ENCODE measurements around the gene ZNF143.

- no peak for TF ChIP-seq CTCF (IDR thresholded peaks at IDR 0.05)
- no peak for TF ChIP-seq POLR2A (IDR thresholded peaks at IDR 0.05)
Observed at GRCh38 chr11:9573775-9574621, 113.2 kb downstream of the ZNF143 start.

Data from uterus (tissue), 2 donors.